ENCODE measurements around the gene HAS3. TPM values are rescaled to one million over a fixed set of nuclear protein-coding genes. Genes with fewer than 3 reads are reported as not detected.

The HAS3 gene
- total RNA-seq, 2 experiments from 2014 or later: 0.29 to 0.47 TPM

- H3K9me3 Mint-ChIP-seq (ENCODE audit: low read depth): no peaks in the 10 kb centered on the region
- H3K27ac Mint-ChIP-seq: no peak overlapping the region
- ATAC-seq (no peak), DNase-seq (no peak)
- H3K4me1 Mint-ChIP-seq: peaks cover 15% of the 10 kb centered on the region
- peak overlapping the region; percentile 20 for H3K4me3 Mint-ChIP-seq
- CTCF ChIA-PET: interaction anchor here (1.0 to 2.3 kb wide), 5 partner anchors 15 to 259 kb away, joined by 3 to 14 read pairs (median 9); no protein-coding TSS in a partner anchor
- peaks cover 47% of the 10 kb centered on the region for H3K27me3 Mint-ChIP-seq
- no peaks in the 10 kb centered on the region for H3K36me3 Mint-ChIP-seq
Measured at GRCh38 chr16:69106491-69107315, 1.2 kb downstream of the HAS3 start.

DNA sequence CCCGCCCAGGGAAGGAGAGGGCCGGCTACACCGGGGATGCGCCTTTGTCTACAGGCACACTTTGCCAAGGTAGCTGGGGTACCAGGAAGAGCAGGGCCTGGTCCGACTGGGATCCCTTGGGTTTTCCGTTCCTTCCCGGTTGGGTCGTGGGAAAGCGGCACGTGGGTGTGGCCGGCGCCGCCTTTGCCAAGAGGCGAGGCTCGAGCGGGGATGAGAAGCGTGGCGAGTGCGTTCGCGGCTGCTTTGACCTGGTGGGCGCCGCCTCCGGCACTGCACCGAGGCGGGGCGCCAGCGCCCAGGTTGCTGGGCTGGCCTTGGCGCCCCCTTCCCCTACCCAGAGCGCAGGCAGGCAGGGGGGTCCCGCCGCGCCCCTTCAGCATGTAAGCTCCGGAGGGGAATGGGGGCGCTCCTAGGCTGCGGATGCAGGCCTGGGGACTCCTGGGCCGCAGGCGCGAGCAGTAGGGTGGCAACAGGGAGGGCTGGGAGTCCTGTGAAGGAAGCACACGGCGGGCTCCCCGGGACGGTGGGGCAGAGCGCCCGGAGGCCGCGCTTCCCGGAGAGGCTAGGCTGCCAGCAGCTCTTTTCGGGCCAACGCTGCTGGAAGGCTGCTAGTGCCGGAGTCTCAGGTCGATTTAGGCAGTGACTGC lies 2.0 kb downstream of the HAS3 start:
- DNase-seq (no peak), ATAC-seq (no peak)
- CTCF ChIA-PET: interaction anchor here (0.8 to 1.0 kb wide), 3 partner anchors 15 to 579 kb away, joined by 3 to 5 read pairs (median 3); no protein-coding TSS in a partner anchor
- peaks cover 15% of the 10 kb centered on the region for H3K4me1 Mint-ChIP-seq
- H3K36me3 Mint-ChIP-seq: no peaks in the 10 kb centered on the region
- no peaks in the 10 kb centered on the region for H3K9me3 Mint-ChIP-seq (ENCODE audit: low read depth)
- no peak overlapping the region for H3K27ac Mint-ChIP-seq
- peaks cover 43% of the 10 kb centered on the region for H3K27me3 Mint-ChIP-seq
- no peak overlapping the region for H3K4me3 Mint-ChIP-seq

GRCh38 chr16:69108064-69108904 lies 2.8 kb downstream of the HAS3 start:
- H3K4me1 Mint-ChIP-seq: peaks cover 15% of the 10 kb centered on the region
- H3K27ac Mint-ChIP-seq: no peak overlapping the region
- ATAC-seq (no peak), DNase-seq (no peak)
- no peak overlapping the region for H3K4me3 Mint-ChIP-seq
- no peaks in the 10 kb centered on the region for H3K36me3 Mint-ChIP-seq
- H3K27me3 Mint-ChIP-seq: peaks cover 34% of the 10 kb centered on the region
- H3K9me3 Mint-ChIP-seq (ENCODE audit: low read depth): no peaks in the 10 kb centered on the region
- CTCF ChIA-PET: interaction anchor here (0.8 to 6.0 kb wide), 4 partner anchors 14 to 579 kb away, joined by 3 to 47 read pairs (median 4); no protein-coding TSS in a partner anchor

DNA sequence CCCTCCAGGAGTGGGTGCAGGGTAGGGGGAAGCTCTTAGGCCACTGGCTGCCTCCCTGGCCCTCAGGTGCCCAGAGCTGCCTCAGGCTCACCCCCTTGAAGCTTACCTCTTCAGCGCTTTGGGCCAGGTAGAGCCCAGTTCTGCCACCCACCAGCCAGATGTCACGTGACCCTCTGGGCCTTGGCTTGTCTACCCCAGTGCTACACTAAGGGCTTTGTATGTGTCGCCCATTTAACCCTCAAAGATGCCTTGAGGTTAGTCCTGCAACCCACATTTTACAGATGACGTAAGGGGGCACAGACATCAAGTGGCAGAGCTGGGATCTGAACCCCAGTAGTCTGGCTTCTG lies 3.4 kb downstream of the HAS3 start:
- Mint-ChIP-seq H3K27ac (no peak overlapping the region), H3K4me1 (peaks cover 15% of the 10 kb centered on the region), H3K27me3 (peaks cover 30% of the 10 kb centered on the region), H3K9me3 (ENCODE audit: low read depth) (no peaks in the 10 kb centered on the region), H3K36me3 (no peaks in the 10 kb centered on the region), H3K4me3 (no peak overlapping the region)
- CTCF ChIA-PET: interaction anchor here (6.0 kb wide), 1 partner anchor 14 kb away, joined by 47 read pairs; no protein-coding TSS in a partner anchor
- ATAC-seq (no peak), DNase-seq (no peak)

- CTCF ChIA-PET: interaction anchor here (6.0 kb wide), 1 partner anchor 13 kb away, joined by 47 read pairs; no protein-coding TSS in a partner anchor
- no peaks in the 10 kb centered on the region for H3K9me3 Mint-ChIP-seq (ENCODE audit: low read depth)
- H3K4me1 Mint-ChIP-seq: peaks cover 15% of the 10 kb centered on the region
- H3K4me3 Mint-ChIP-seq: no peak overlapping the region
- no peaks in the 10 kb centered on the region for H3K36me3 Mint-ChIP-seq
- H3K27ac Mint-ChIP-seq: no peak overlapping the region
- H3K27me3 Mint-ChIP-seq: peaks cover 27% of the 10 kb centered on the region
- DNase-seq (no peak), ATAC-seq (no peak)
Measured at GRCh38 chr16:69109486-69110270, 4.2 kb downstream of the HAS3 start.

GRCh38 chr16:69110406-69110805 lies 5.0 kb downstream of the HAS3 start:
- no peak overlapping the region for H3K4me3 Mint-ChIP-seq
- CTCF ChIA-PET: interaction anchor here (6.0 kb wide), 1 partner anchor 12 kb away, joined by 47 read pairs; no protein-coding TSS in a partner anchor
- no peak for DNase-seq
- no peaks in the 10 kb centered on the region for H3K36me3 Mint-ChIP-seq
- H3K4me1 Mint-ChIP-seq: peaks cover 12% of the 10 kb centered on the region
- ATAC-seq: no peak
- no peak overlapping the region for H3K27ac Mint-ChIP-seq
- H3K9me3 Mint-ChIP-seq (ENCODE audit: low read depth): no peaks in the 10 kb centered on the region
- H3K27me3 Mint-ChIP-seq: peaks cover 22% of the 10 kb centered on the region

- no peak for ATAC-seq
- no peak for DNase-seq
- Mint-ChIP-seq H3K36me3 (no peaks in the 10 kb centered on the region), H3K27ac (no peak overlapping the region), H3K4me3 (no peak overlapping the region), H3K9me3 (ENCODE audit: low read depth) (no peaks in the 10 kb centered on the region), H3K4me1 (peaks cover 8% of the 10 kb centered on the region), H3K27me3 (peaks cover 18% of the 10 kb centered on the region)
- CTCF ChIA-PET: interaction anchor here (0.9 to 6.0 kb wide), 3 partner anchors 12 to 52 kb away, joined by 4 to 47 read pairs (median 4); no protein-coding TSS in a partner anchor
Measured at GRCh38 chr16:69111216-69111875, 5.9 kb downstream of the HAS3 start.

DNA sequence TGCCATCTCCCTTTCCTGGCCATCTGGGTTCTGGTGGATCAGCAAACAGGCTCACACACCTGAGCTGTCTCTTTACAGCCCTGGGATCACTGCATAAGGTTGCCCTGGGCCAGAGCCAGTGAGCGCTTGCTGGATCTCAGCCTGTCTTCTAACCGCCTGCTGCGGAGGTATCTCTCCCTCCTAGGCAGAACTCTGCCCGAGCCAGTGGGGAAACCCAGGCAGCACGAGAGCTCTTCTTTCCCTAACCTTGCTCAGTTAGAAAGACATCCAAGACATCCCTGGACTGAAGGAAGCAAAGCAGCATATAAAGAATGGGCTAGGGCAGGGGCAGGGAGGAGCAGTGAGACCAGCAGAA lies 6.4 kb downstream of the HAS3 start:
- CTCF ChIA-PET: interaction anchor here (0.9 to 6.0 kb wide), 3 partner anchors 11 to 51 kb away, joined by 4 to 47 read pairs (median 4); no protein-coding TSS in a partner anchor

GRCh38 chr16:69112285-69113129 lies 7.1 kb downstream of the HAS3 start:
- ATAC-seq (peak; percentile 74), DNase-seq (peak; percentile 65)
- Mint-ChIP-seq H3K27ac (no peak overlapping the region), H3K27me3 (peaks cover 11% of the 10 kb centered on the region), H3K9me3 (ENCODE audit: low read depth) (no peaks in the 10 kb centered on the region), H3K4me1 (peaks cover 2% of the 10 kb centered on the region), H3K36me3 (no peaks in the 10 kb centered on the region), H3K4me3 (no peak overlapping the region)
- CTCF ChIA-PET: interaction anchor here (0.5 to 6.0 kb wide), 14 partner anchors 10 to 282 kb away, joined by 3 to 47 read pairs (median 3); no protein-coding TSS in a partner anchor

More for the DNA sequence above, 6.4 kb downstream of the HAS3 start:
- Mint-ChIP-seq H3K9me3 (ENCODE audit: low read depth) (no peaks in the 10 kb centered on the region), H3K36me3 (no peaks in the 10 kb centered on the region), H3K27ac (no peak overlapping the region), H3K27me3 (peaks cover 16% of the 10 kb centered on the region), H3K4me1 (peaks cover 6% of the 10 kb centered on the region), H3K4me3 (no peak overlapping the region)
- DNase-seq: no peak
- no peak for ATAC-seq

DNA sequence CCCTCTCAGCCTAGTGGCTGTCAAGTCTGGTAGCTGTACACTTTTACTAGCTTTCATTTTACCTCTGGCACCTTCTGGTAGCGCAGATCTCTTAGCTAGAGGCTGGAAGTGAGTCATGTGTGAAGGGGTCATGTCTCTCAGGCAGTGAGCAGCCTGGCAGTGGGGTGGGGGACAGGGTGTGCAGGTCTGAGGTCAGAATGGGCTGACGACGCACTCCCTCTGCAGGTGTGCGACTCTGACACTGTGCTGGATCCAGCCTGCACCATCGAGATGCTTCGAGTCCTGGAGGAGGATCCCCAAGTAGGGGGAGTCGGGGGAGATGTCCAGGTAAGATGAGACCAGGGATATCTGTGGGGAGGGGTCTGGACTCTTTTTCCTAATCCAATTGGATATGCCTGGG lies 7.8 kb downstream of the HAS3 start:
- peaks cover 5% of the 10 kb centered on the region for H3K27me3 Mint-ChIP-seq
- peaks cover 6% of the 10 kb centered on the region for H3K36me3 Mint-ChIP-seq
- ATAC-seq (no peak), DNase-seq (no peak)
- peaks cover under 1% of the 10 kb centered on the region for H3K4me1 Mint-ChIP-seq
- no peak overlapping the region for H3K4me3 Mint-ChIP-seq
- no peaks in the 10 kb centered on the region for H3K9me3 Mint-ChIP-seq (ENCODE audit: low read depth)
- H3K27ac Mint-ChIP-seq: no peak overlapping the region
- CTCF ChIA-PET: interaction anchor here (0.5 to 6.0 kb wide), 8 partner anchors 10 to 224 kb away, joined by 3 to 47 read pairs (median 3); no protein-coding TSS in a partner anchor

GRCh38 chr16:69114346-69114975 lies 9.0 kb downstream of the HAS3 start:
- DNase-seq (no peak), ATAC-seq (no peak)
- CTCF ChIA-PET: interaction anchor here (0.9 to 6.0 kb wide), 2 partner anchors 8 to 12 kb away, joined by 3 to 47 read pairs; no protein-coding TSS in a partner anchor
- Mint-ChIP-seq H3K27ac (no peak overlapping the region), H3K36me3 (peaks cover 10% of the 10 kb centered on the region), H3K9me3 (ENCODE audit: low read depth) (no peaks in the 10 kb centered on the region), H3K4me3 (no peak overlapping the region), H3K27me3 (no peaks in the 10 kb centered on the region), H3K4me1 (no peaks in the 10 kb centered on the region)
